IMR-90 (cell line): ENCODE measurements around the gene P3R3URF. TPM values are rescaled to one million over a fixed set of nuclear protein-coding genes. Genes with fewer than 3 reads are reported as not detected.

Experiments
- ATAC-seq: fragments of 200-7000 bp; cut with Tn5 transposase; 2 replicates; pipeline ENCODE4 v1.9.1; 2020; ENCODE audit warnings: low read depth, mild to moderate bottlenecking, moderate library complexity
- BruUV-seq: library from RNA; stranded (reverse); fragments of 400-500 nt; replicated peaks from 2 replicates; lab custom pipeline; 2021; lab: Mats Ljungman, UMichigan
- CTCF ChIA-PET: fragments of 300-600 bp; formaldehyde crosslinking; extraction: SDS; loops from one replicate; lab custom pipeline; 2021; ENCODE audit warnings: antibody characterized with exemption; lab: Yijun Ruan, JAX
- POLR2A ChIA-PET: fragments of 300-600 bp; sonication (Branson Sonifier 250); formaldehyde crosslinking; loops from one replicate; lab custom pipeline; 2022; ENCODE audit warnings: antibody characterized with exemption; ENCODE audit not compliant: unreplicated experiment; lab: Charles Lee
- DNase-seq: peaks from one replicate; pipeline ENCODE4 v3.0.0; 2013
- H2AFZ ChIP-seq: replicated peaks from 2 replicates; pipeline ENCODE3; 2013; ENCODE audit warnings: low read length, mild to moderate bottlenecking; ENCODE audit not compliant: poor library complexity
- H2AK5ac ChIP-seq: 2 replicates; pipeline ENCODE4 v1.6.1; 2013; ENCODE audit warnings: low read depth, low read length, inconsistent platforms
- H2AK9ac ChIP-seq: replicated peaks from 2 replicates; pipeline ENCODE3; 2013; ENCODE audit warnings: mild to moderate bottlenecking, low read depth, low read length, moderate library complexity; ENCODE audit not compliant: poor library complexity
- H2BK120ac ChIP-seq: 2 replicates; pipeline ENCODE4 v1.6.1; 2013; ENCODE audit warnings: low read depth, low read length, inconsistent platforms
- H2BK15ac ChIP-seq: 3 replicates; pipeline ENCODE4 v1.6.1; 2013; ENCODE audit warnings: low read depth, low read length, inconsistent platforms
- H2BK20ac ChIP-seq: 2 replicates; pipeline ENCODE4 v1.6.1; 2013; ENCODE audit warnings: low read depth, mild to moderate bottlenecking, inconsistent platforms, low read length, moderate library complexity
- H2BK5ac ChIP-seq: 2 replicates; pipeline ENCODE4 v1.6.1; 2013; ENCODE audit warnings: mild to moderate bottlenecking, low read depth, low read length, inconsistent platforms; ENCODE audit not compliant: poor library complexity, severe bottlenecking
- H3K14ac ChIP-seq: replicated peaks from 2 replicates; pipeline ENCODE4 v1.6.1; 2013; ENCODE audit warnings: low read depth, low read length, inconsistent platforms
- H3K18ac ChIP-seq: 2 replicates; pipeline ENCODE4 v1.6.1; 2013; ENCODE audit warnings: low read depth, low read length, control low read depth
- H3K23ac ChIP-seq: 2 replicates; pipeline ENCODE4 v1.6.1; 2013; ENCODE audit warnings: low read depth, low read length, inconsistent platforms
- H3K27ac ChIP-seq: 2 replicates; pipeline ENCODE4 v1.5.1; 2013; ENCODE audit warnings: mild to moderate bottlenecking, control low read depth, low read length; ENCODE audit not compliant: insufficient read depth
- H3K27me3 ChIP-seq: 2 replicates; pipeline ENCODE4 v1.6.1; 2013; ENCODE audit warnings: low read length; ENCODE audit not compliant: control insufficient read depth, insufficient read depth
- H3K36me3 ChIP-seq: 2 replicates; pipeline ENCODE4 v1.6.1; 2013; ENCODE audit warnings: low read length, mixed read lengths; ENCODE audit not compliant: control insufficient read depth, insufficient read depth
- H3K4ac ChIP-seq: 2 replicates; pipeline ENCODE4 v1.6.1; 2013; ENCODE audit warnings: low read depth, low read length, inconsistent platforms
- H3K4me1 ChIP-seq: 2 replicates; pipeline ENCODE4 v1.6.1; 2013; ENCODE audit warnings: low read length, mixed read lengths; ENCODE audit not compliant: control insufficient read depth, insufficient read depth
- H3K4me2 ChIP-seq: 2 replicates; pipeline ENCODE4 v1.6.1; 2013; ENCODE audit warnings: low read depth, mild to moderate bottlenecking, control low read depth, low read length, moderate library complexity
- H3K4me3 ChIP-seq: 2 replicates; pipeline ENCODE4 v1.5.1; 2013; ENCODE audit warnings: low read depth, mild to moderate bottlenecking, control low read depth, low read length, moderate library complexity; ENCODE audit not compliant: insufficient read depth
- H3K56ac ChIP-seq: 2 replicates; pipeline ENCODE4 v1.6.1; 2013; ENCODE audit warnings: low read length, inconsistent platforms; ENCODE audit not compliant: insufficient read depth; ENCODE audit errors: extremely low read depth
- H3K79me1 ChIP-seq, 2 experiments: 2 replicates each; pipeline ENCODE4 v1.6.1; 2013; ENCODE audit warnings: low read length in 2 of 2, inconsistent platforms in 1 of 2, low read depth in 1 of 2
- H3K9ac ChIP-seq: 2 replicates; pipeline ENCODE4 v1.6.1; 2013; ENCODE audit warnings: low read depth, low read length, control low read depth
- H3K9me1 ChIP-seq: 2 replicates; pipeline ENCODE4 v1.6.1; 2013; ENCODE audit warnings: low read length, inconsistent platforms; ENCODE audit not compliant: insufficient read depth
- H3K9me3 ChIP-seq: 2 replicates; pipeline ENCODE4 v1.6.1; 2013; ENCODE audit warnings: low read length; ENCODE audit not compliant: control insufficient read depth, insufficient read depth
- H4K20me1 ChIP-seq: 2 replicates; pipeline ENCODE4 v1.6.1; 2013; ENCODE audit warnings: low read length, inconsistent platforms; ENCODE audit not compliant: insufficient read depth
- H4K5ac ChIP-seq: 2 replicates; pipeline ENCODE4 v1.6.1; 2013; ENCODE audit warnings: mild to moderate bottlenecking, low read depth, low read length, control low read depth
- H4K8ac ChIP-seq, 2 experiments: 2 replicates each; pipeline ENCODE4 v1.6.1; 2013; ENCODE audit warnings: low read depth in 2 of 2, low read length in 2 of 2, control low read depth in 1 of 2, inconsistent platforms in 1 of 2
- H4K91ac ChIP-seq: 2 replicates; pipeline ENCODE4 v1.6.1; 2013; ENCODE audit warnings: low read depth, low read length, inconsistent platforms; ENCODE audit not compliant: insufficient read depth
- CEBPB ChIP-seq: IDR thresholded peaks from 2 replicates; pipeline ENCODE4 v1.6.1; 2012; ENCODE audit warnings: low read depth, low read length, improper control_type of control experiment
- CHD1 ChIP-seq: IDR thresholded peaks from 2 replicates; pipeline ENCODE4 v1.6.1; 2012; ENCODE audit warnings: low read depth, low read length, improper control_type of control experiment
- CTCF ChIP-seq: conservative IDR thresholded peaks from 2 replicates; pipeline ENCODE4 v1.5.1; 2012; ENCODE audit warnings: mild to moderate bottlenecking, low read depth, low read length, improper control_type of control experiment
- ELK1 ChIP-seq: fragments of 150-350 bp; IDR thresholded peaks from 2 replicates; pipeline ENCODE4 v1.6.1; 2016; ENCODE audit warnings: low read depth, mild to moderate bottlenecking, low read length, moderate library complexity, borderline replicate concordance
- FOS ChIP-seq: fragments of 150-350 bp; IDR thresholded peaks from 2 replicates; pipeline ENCODE4 v1.6.1; 2016; ENCODE audit warnings: low read depth, low read length
- MAFK ChIP-seq: IDR thresholded peaks from 2 replicates; pipeline ENCODE4 v1.6.1; 2012; ENCODE audit warnings: low read depth, low read length, improper control_type of control experiment
- MAZ ChIP-seq: IDR thresholded peaks from 2 replicates; pipeline ENCODE4 v1.6.1; 2012; ENCODE audit warnings: low read depth, mild to moderate bottlenecking, low read length, improper control_type of control experiment, moderate library complexity, borderline replicate concordance
- MXI1 ChIP-seq: IDR thresholded peaks from 2 replicates; pipeline ENCODE4 v1.6.1; 2012; ENCODE audit warnings: low read depth, mild to moderate bottlenecking, low read length, moderate library complexity, borderline replicate concordance
- NFE2L2 ChIP-seq: fragments of 150-350 bp; IDR thresholded peaks from 2 replicates; pipeline ENCODE4 v1.6.1; 2016; ENCODE audit warnings: low read depth, mild to moderate bottlenecking, low read length
- RCOR1 ChIP-seq: IDR thresholded peaks from 2 replicates; pipeline ENCODE4 v1.6.1; 2012; ENCODE audit warnings: mild to moderate bottlenecking, low read length, improper control_type of control experiment; ENCODE audit not compliant: insufficient replicate concordance
- RFX5 ChIP-seq: IDR thresholded peaks from 2 replicates; pipeline ENCODE4 v1.8.0; 2012; ENCODE audit warnings: low read depth, mild to moderate bottlenecking, low read length, moderate library complexity
- SMC3 ChIP-seq: fragments of 150-350 bp; IDR thresholded peaks from 2 replicates; pipeline ENCODE4 v1.6.1; 2016; ENCODE audit warnings: low read depth, mild to moderate bottlenecking, antibody characterized with exemption, low read length, moderate library complexity
- USF2 ChIP-seq: fragments of 150-350 bp; IDR thresholded peaks from 2 replicates; pipeline ENCODE4 v1.6.1; 2017; ENCODE audit warnings: mild to moderate bottlenecking, antibody characterized with exemption, low read length, low read depth
- WGBS, 2 experiments: methylation state at CpG; one replicate each; pipeline versions ENCODE4 v1.1.5 to v1.1.7; 2013; ENCODE audit warnings: missing lambda C conversion rate in 2 of 2; ENCODE audit not compliant: insufficient read length in 1 of 2; ENCODE audit errors: extremely low coverage in 2 of 2; 5-methylcytosine and 5-hydroxymethylcytosine counted together
- dilution Hi-C: fragments of 300-500 bp; cut with HindIII; formaldehyde crosslinking; loops from one replicate; pipeline ENCODE4 v1.14.3; 2018; ENCODE audit warnings: low sequenced_read_pairs; ENCODE audit not compliant: unreplicated experiment
- in situ Hi-C: fragments of 300-500 bp; cut with MboI; formaldehyde crosslinking; loops from 3 replicates; pipeline ENCODE4 v1.14.3; 2019; ENCODE audit warnings: low sequenced_read_pairs, inconsistent platforms, mixed read lengths
- intact Hi-C: fragments of 100-400 bp; cut with micrococcal nuclease; formaldehyde crosslinking; loops from 2 replicates; pipeline ENCODE4 v1.10.0; 2022
- polyA plus RNA-seq, 3 experiments: library from polyadenylated mRNA; depleted of rRNA; stranded (reverse); fragments of >200 nt; gene quantifications; 2 replicates each; pipeline ENCODE4 v1.2.3, GENCODE V29; 2012; ENCODE audit warnings: low replicate concordance in 1 of 3
- total RNA-seq: library from RNA; depleted of rRNA; stranded (reverse); fragments of >200 nt; gene quantifications from 2 replicates; pipeline ENCODE4 v1.2.3, GENCODE V29; 2012

The P3R3URF gene
- total and polyA plus RNA-seq, 2 of the 4 experiments (the other 2 are of a cell fraction), result not detected

DNA sequence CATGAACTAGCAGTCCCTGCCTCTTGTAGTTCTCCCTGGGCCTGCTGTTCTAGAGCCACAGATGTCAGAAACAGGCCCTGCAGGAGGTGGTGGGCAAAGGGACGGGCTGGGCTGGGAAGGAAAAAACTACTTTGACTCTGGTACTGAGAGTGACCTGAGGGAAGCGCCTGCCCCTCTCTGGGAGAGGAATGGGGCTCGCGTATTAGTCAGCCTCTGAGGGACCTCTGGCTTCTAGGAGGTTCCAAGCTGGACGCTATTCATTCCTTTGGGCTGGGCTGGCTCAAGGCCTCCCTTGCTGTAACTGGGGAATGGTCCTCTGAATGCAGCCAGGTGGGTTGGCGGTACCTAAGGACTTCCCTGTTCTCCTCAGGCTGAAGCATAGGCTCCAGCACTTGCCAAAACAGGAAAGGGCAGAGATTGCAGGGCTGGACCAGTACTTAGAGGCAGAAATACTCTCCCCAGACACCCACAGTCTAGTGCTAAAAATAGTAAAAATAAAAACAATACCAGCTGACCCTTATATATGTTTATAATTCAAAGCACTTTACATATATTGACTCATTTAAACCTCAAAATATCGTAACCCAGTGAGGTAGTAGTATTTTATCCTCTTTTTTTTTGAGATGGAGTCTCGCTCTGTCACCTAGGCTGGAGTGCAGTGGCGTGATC lies 14.9 kb upstream of the P3R3URF start:
- peak overlapping the region; percentile 57 for H2BK120ac ChIP-seq
- peak overlapping the region in 1 of 2 experiments; percentile 71; a peak in 1 of 4 replicates for H4K8ac ChIP-seq
- peaks cover 3% of the 10 kb centered on the region; the same call in 1 of the 2 replicates for H4K20me1 ChIP-seq
- H3K56ac ChIP-seq, result no peak overlapping the region
- H3K9me1 ChIP-seq, result peaks cover 26% of the 10 kb centered on the region
- no TSS peak for BruUV-seq
- ATAC-seq, result peak; percentile 77
- H3K9ac ChIP-seq, result no peak overlapping the region
- intact Hi-C loops (no loop called here), in situ Hi-C loops (no loop called here), dilution Hi-C loops (loop anchor here (25.0 kb wide), 1 partner anchor 154 kb away; no protein-coding TSS in a partner anchor)
- H3K4me1 ChIP-seq, result peaks cover 9% of the 10 kb centered on the region
- peaks cover 50% of the 10 kb centered on the region for H3K36me3 ChIP-seq
- DNase-seq, result peak; percentile 66
- H3K9me3 ChIP-seq, result no peaks in the 10 kb centered on the region
- peak overlapping the region; percentile 10; the same call in 1 of the 2 replicates for H4K91ac ChIP-seq
- H3K27me3 ChIP-seq, result no peaks in the 10 kb centered on the region
- H4K5ac ChIP-seq, result no peak overlapping the region
- peak overlapping the region; percentile 22; the same call in 1 of the 2 replicates for H3K23ac ChIP-seq
- H2AFZ ChIP-seq, result peak overlapping the region; percentile 77
- peak overlapping the region; percentile 37; the same call in 1 of the 2 replicates for H3K4me2 ChIP-seq
- 30% methylated on average over 2 of the region's 9 CpGs; no CpG with 5 or more reads in 1 of the 2 experiments for WGBS, 2 experiments
- H3K4ac ChIP-seq, result peak overlapping the region; percentile 33; the same call in 1 of the 2 replicates
- ChIA-PET CTCF (no interaction called here), POLR2A (interaction anchor here (0.5 kb wide), 1 partner anchor 56 kb away, joined by 6 read pairs; no protein-coding TSS in a partner anchor)
- peak overlapping the region; percentile 73 for H2BK5ac ChIP-seq
- H3K27ac ChIP-seq, result peak overlapping the region; percentile 56; the same call in 1 of the 2 replicates
- no peak overlapping the region for H3K18ac ChIP-seq
- H3K79me1 ChIP-seq, result peaks cover 0 to 27% of the 10 kb centered on the region in 2 experiments; a peak in 2 of 4 replicates
- peak overlapping the region; percentile 73 for H3K14ac ChIP-seq
- peak overlapping the region; percentile 41; the same call in 1 of the 2 replicates for H2AK5ac ChIP-seq
- peak overlapping the region; percentile 5; the same call in 1 of the 2 replicates for H2BK20ac ChIP-seq
- no peak overlapping the region for H3K4me3 ChIP-seq
- peak overlapping the region; percentile 85 for H2AK9ac ChIP-seq
- H2BK15ac ChIP-seq, result 0 out of 3 replicates have a peak overlapping the region, but pooled peaks have one; percentile 6
- no peak for TF ChIP-seq MAZ
- no peak for TF ChIP-seq NFE2L2
- TF ChIP-seq FOS, result no peak
- TF ChIP-seq RCOR1, result no peak
- TF ChIP-seq MAFK, result no peak
- no peak for TF ChIP-seq CHD1
- no peak for TF ChIP-seq SMC3
- TF ChIP-seq USF2, result no peak
- TF ChIP-seq CTCF, result no peak
- no peak for TF ChIP-seq CEBPB
- TF ChIP-seq RFX5, result no peak
- no peak for TF ChIP-seq ELK1
- TF ChIP-seq MXI1, result no peak
